Hepatic stellate cell (primary cell): ENCODE data around the gene ZNF311.
"Not testable (repeated sequence)": the region's sequence is repeated elsewhere in the genome, so short reads cannot be mapped to it uniquely, and the experiment has no call there.

ENCODE experiments used
- DNase-seq: peaks from one replicate; pipeline ENCODE4 v3.0.0; 2011; ENCODE audit warnings: low spot score

The ZNF311 gene

DNA sequence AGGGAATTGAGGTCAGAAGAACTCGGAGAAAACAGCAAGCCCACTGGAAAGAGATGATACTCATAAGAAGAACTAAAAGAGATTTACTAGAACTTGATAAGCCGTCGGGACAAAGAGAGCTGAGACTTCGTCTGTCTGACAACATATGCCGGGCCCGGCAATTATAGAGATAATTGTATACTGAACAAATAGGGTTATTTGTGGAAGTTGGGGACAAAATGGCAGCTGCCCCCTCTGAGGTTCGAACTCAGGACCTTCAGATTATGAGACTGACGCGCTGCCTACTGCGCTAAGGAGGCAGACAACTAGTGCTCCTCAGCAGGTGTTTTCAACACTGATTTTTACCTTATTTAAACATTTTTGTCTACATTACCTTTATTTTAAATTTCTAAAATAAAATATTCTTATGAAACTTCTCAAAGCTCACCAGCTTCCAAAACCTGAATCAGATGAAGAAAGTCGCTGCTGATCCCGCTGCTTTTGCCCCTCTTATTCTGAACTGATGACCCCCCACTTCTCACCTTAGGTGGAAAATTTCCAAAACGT lies 52.0 kb downstream of the ZNF311 start:
- DNase-seq = peak; percentile 62

DNA sequence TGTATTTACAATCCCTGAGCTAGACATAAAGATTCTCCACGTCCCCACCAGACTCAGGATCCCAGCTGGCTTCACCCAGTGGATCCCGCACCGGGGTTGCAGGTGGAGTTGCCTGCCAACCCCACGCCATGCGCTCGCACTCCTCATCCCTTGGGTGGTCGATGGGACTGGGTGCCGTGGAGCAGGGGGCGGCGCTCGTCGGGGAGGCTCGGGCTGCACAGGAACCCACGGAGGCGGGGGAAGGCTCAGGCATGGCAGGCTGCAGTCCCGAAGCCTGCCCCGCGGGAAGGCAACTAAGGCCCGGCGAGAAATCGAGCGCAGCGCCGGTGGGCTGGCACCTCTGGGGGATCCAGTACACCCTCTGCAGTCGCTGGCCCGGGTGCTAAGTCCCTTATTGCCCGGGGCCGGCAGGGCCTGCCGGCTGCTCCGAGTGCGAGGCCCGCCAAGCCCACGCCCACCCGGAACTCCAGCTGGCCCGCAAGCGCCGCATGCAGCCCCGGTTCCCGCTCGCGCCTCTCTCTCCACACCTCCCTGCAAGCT lies 55.4 kb downstream of the ZNF311 start:
- not testable (repeated sequence) for DNase-seq

DNA sequence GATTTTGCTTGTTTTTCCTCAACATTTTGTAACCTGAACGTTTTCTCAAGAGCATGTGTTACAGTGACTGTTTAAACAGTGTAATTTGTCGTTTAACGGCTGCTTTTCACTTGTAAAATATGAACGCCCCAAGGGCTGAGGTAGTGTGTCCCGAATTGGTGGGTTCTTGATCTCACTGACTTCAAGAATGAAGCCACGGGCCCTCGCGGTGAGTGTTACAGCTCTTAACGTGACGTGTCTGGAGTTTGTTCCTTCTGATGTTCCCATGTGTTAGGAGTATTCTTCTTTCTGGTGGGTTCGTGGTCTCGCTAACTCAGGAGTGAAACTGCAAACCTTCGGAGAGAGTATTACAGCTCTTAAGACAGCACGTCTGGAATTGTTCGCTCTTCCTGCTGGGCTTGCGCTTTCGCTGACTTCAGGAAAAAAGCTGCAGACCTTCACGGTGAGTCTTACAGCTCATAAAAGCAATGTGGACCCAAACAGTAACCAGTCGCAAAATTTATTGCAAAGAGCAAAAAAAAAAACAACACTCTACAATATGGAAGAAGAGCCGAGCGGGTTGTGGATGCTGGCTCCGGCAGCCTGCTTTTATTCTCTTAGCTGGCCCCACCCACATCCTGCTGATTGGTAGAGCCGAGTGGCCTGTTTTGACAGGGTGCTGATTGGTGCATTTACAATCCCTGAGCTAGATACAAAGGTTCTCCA lies 56.2 kb downstream of the ZNF311 start:
- DNase-seq = no peak

- DNase-seq = peak; percentile 21
These were observed 57.3 kb downstream of the ZNF311 start for GRCh38 chr6:28947831-28948270.

- no peak for DNase-seq
These were observed 57.9 kb downstream of the ZNF311 start for GRCh38 chr6:28947067-28947765.

DNA sequence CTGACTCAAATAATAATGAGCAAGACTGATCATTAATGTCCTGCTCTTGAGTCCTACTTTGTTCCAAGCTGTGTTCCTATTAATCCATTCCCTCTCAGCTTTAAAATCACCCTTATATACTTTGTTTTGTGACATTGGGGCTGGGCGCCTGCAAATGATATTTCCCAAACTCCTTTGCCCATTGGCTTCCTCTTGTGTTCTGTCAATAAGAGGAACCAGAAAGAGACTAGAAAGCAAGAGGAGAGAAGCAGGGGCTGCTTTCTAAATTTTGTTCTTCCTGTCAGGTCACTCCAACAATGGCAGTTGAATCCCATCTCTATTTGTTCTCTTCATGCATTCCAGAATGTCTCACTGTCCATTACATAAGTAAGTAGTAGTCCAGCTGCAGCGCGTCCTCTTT lies 59.8 kb downstream of the ZNF311 start:
- DNase-seq = no peak
